Measurements from ENCODE around the gene FAM222A.

- TF ChIP-seq CTCF (IDR thresholded peaks at IDR 0.05; ENCODE audit: low read depth, low read length), result no peak
- TF ChIP-seq EZH2phosphoT487 (IDR thresholded peaks at IDR 0.05; ENCODE audit: low read depth), result no peak
Observed at GRCh38 chr12:109731231-109731731, 17.7 kb downstream of the FAM222A start.

All from OCI-LY3 (cell line).